ENCODE measurements around the gene ANK2.

- TF ChIP-seq POLR2A (IDR thresholded peaks at IDR 0.05) (no peak), CTCF (IDR thresholded peaks at IDR 0.05 in 4 of 5, conservative IDR thresholded peaks at IDR 0.05 in 1 of 5) (no peak)
Measured at GRCh38 chr4:113080050-113080449, 30.6 kb downstream of the ANK2 start.
